Activated CD8-positive, alpha-beta T cell treated with anti-CD3 and anti-CD28 coated beads for 36 hours (primary cell): ENCODE measurements around the gene FAM161B. TPM values are rescaled to one million over a fixed set of nuclear protein-coding genes. Genes with fewer than 3 reads are reported as not detected.

ENCODE experiments used
- ATAC-seq: fragments of 200-7000 bp; cut with Tn5 transposase; one replicate; pipeline ENCODE4 v1.10.0; 2021; ENCODE audit warnings: mild to moderate bottlenecking, moderate library complexity
- CTCF ChIA-PET: fragments of 350-600 bp; sonication (Branson Sonifier 250); formaldehyde crosslinking; loops from one replicate; lab custom pipeline; 2021; ENCODE audit warnings: antibody characterized with exemption; lab: Charles Lee
- POLR2A ChIA-PET: fragments of 350-600 bp; sonication (Branson Sonifier 250); formaldehyde crosslinking; loops from one replicate; lab custom pipeline; 2021; ENCODE audit warnings: antibody characterized with exemption; lab: Charles Lee
- DNase-seq: peaks from one replicate; pipeline ENCODE4 v3.0.0-alpha.2; 2020
- H3K27ac Mint-ChIP-seq: one replicate; pipeline ENCODE4 v1.8.0; 2021; ENCODE audit warnings: mild to moderate bottlenecking, mixed read lengths
- H3K27me3 Mint-ChIP-seq: one replicate; pipeline ENCODE4 v1.8.0; 2021; ENCODE audit warnings: mixed read lengths
- H3K36me3 Mint-ChIP-seq: one replicate; pipeline ENCODE4 v1.8.0; 2021; ENCODE audit warnings: low read depth, mixed read lengths
- H3K4me1 Mint-ChIP-seq: one replicate; pipeline ENCODE4 v1.8.0; 2021; ENCODE audit warnings: low read depth, mixed read lengths
- H3K4me3 Mint-ChIP-seq: one replicate; pipeline ENCODE4 v1.8.0; 2021; ENCODE audit warnings: mild to moderate bottlenecking, moderate library complexity, mixed read lengths
- H3K9me3 Mint-ChIP-seq: one replicate; pipeline ENCODE4 v1.8.0; 2021; ENCODE audit warnings: mixed read lengths
- intact Hi-C: fragments of 100-400 bp; cut with micrococcal nuclease; formaldehyde crosslinking; loops from one replicate; pipeline ENCODE4 v1.10.0; 2022
- total RNA-seq, 2 experiments: library from RNA; stranded (reverse); gene quantifications; one replicate each; pipeline ENCODE4 v1.2.3, GENCODE V29; 2021
- TF ChIP-seq, protein P1 (sequence below): fragments of 200-600 bp; IDR thresholded peaks from one replicate; pipeline ENCODE4 v1.8.0; 2022; ENCODE audit warnings: antibody characterized with exemption, mild to moderate bottlenecking

Gene FAM161B, protein sequence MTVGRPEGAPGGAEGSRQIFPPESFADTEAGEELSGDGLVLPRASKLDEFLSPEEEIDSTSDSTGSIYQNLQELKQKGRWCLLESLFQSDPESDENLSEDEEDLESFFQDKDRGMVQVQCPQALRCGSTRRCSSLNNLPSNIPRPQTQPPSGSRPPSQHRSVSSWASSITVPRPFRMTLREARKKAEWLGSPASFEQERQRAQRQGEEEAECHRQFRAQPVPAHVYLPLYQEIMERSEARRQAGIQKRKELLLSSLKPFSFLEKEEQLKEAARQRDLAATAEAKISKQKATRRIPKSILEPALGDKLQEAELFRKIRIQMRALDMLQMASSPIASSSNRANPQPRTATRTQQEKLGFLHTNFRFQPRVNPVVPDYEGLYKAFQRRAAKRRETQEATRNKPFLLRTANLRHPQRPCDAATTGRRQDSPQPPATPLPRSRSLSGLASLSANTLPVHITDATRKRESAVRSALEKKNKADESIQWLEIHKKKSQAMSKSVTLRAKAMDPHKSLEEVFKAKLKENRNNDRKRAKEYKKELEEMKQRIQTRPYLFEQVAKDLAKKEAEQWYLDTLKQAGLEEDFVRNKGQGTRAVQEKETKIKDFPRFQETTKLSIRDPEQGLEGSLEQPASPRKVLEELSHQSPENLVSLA
- total RNA-seq, result 1 to 10 TPM; 1.0 to 1.3 TPM

DNA sequence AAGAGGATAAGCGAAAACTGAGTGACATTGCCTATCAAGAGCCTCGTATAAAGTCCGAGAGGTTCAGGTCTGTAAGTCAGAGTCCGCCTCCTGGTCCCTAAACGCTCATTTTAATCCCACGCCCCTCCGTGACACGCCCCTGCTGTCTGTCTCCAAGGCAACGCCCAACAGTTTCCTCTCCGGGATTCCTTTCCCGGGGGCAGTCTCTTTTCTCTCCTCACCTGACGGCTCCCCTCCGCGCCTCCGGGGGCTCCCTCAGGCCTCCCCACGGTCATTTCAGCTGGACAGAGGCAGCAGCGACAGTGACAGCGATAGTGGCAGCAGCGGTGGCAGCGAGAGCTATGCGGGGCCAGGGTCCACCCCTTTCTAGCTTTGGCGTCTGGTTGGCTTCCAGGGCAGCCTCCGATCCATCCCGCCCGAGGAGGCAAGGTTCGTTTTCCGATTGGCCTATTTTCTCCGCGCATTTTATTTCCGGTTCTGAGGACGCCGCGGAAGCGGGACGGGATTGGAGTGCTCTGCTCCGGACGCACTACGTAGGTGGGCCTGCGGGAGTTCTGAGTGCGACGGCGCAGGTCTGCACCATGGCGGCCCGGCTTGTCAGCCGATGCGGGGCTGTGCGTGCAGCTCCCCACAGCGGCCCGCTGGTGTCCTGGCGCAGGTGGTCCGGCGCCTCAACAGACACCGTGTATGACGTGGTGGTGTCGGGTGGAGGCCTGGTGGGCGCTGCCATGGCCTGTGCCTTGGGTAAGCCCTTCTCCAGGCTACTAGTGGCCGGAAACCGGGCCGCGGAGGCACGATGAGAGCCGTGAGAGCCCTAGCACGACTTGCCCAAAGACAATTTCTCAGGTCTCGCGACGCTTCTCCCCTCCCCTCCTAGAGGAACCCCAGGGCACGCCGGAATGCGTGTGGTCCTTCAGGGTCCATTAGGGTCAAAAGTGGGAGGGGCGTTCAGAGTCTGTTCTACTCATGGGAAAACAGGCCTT is at the start of gene FAM161B, which contains the start of gene COQ6:
Gene FAM161B (minus strand): TSS at position 343 of the 983 bp plus-strand sequence. CDS start 68 bp downstream, at position 275.
Gene COQ6 (plus strand): TSS at position 551 of the 983 bp plus-strand sequence. CDS start 31 bp downstream, at position 582.
- intact Hi-C loops, result no loop called here
- ChIA-PET POLR2A (interaction anchor here (0.8 to 1.3 kb wide), 3 partner anchors 11 to 98 kb away, joined by 3 to 4 read pairs (median 3); no protein-coding TSS in a partner anchor), CTCF (no interaction called here)
- ATAC-seq (peak; percentile 93), DNase-seq (peak; percentile 96)
- peaks cover 11% of the 10 kb centered on the region for H3K36me3 Mint-ChIP-seq
- H3K27me3 Mint-ChIP-seq, result no peaks in the 10 kb centered on the region
- H3K4me3 Mint-ChIP-seq, result peak within 1 kb of the TSS; percentile 92
- no peaks in the 10 kb centered on the region for H3K9me3 Mint-ChIP-seq
- H3K27ac Mint-ChIP-seq, result peak within 1 kb of the TSS; percentile 87
- peaks cover 12% of the 10 kb centered on the region for H3K4me1 Mint-ChIP-seq
- TF ChIP-seq, protein P1, sequence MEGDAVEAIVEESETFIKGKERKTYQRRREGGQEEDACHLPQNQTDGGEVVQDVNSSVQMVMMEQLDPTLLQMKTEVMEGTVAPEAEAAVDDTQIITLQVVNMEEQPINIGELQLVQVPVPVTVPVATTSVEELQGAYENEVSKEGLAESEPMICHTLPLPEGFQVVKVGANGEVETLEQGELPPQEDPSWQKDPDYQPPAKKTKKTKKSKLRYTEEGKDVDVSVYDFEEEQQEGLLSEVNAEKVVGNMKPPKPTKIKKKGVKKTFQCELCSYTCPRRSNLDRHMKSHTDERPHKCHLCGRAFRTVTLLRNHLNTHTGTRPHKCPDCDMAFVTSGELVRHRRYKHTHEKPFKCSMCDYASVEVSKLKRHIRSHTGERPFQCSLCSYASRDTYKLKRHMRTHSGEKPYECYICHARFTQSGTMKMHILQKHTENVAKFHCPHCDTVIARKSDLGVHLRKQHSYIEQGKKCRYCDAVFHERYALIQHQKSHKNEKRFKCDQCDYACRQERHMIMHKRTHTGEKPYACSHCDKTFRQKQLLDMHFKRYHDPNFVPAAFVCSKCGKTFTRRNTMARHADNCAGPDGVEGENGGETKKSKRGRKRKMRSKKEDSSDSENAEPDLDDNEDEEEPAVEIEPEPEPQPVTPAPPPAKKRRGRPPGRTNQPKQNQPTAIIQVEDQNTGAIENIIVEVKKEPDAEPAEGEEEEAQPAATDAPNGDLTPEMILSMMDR, result no peak

- TF ChIP-seq, protein P1, result no peak
- H3K36me3 Mint-ChIP-seq, result peaks cover 3% of the 10 kb centered on the region
- intact Hi-C loops, result no loop called here
- ChIA-PET CTCF (interaction anchor here (1.2 kb wide), 1 partner anchor 42 kb away, joined by 3 read pairs; no protein-coding TSS in a partner anchor), POLR2A (interaction anchor here (0.6 to 1.1 kb wide), 2 partner anchors 19 to 93 kb away, joined by 3 to 5 read pairs; no protein-coding TSS in a partner anchor)
- DNase-seq (no peak), ATAC-seq (no peak)
- no peaks in the 10 kb centered on the region for H3K4me1 Mint-ChIP-seq
- no peak overlapping the region for H3K27ac Mint-ChIP-seq
- H3K4me3 Mint-ChIP-seq, result no peak overlapping the region
- H3K27me3 Mint-ChIP-seq, result no peaks in the 10 kb centered on the region
- H3K9me3 Mint-ChIP-seq, result no peaks in the 10 kb centered on the region
Observed at GRCh38 chr14:73998726-73999125, 48.8 kb upstream of the FAM161B start.

DNA sequence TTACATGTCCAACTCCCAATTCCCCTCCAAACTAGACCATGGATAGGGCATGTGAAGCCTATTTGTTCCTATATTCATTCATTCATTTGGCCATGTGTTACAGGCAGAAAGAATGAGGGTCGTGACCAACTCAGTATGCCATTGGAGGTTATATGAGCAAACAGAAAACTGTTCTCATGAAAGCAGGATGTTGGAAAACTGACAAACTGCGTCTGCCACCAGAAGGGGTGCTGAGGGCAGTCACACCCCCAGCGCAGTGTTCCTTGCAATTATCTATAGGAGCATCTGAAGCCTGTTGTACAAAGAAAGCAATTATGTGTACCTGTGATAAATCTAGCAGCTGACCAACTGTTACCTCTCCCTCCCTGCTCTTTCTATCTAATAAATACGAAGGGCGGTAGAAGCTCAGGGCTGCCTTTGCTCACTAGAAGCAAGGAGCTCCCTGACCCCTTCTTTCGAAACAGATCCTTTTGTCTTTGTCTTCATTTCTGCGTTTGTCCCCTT is 48.1 kb upstream of the FAM161B start:
- Mint-ChIP-seq H3K4me1 (no peaks in the 10 kb centered on the region), H3K36me3 (peaks cover 3% of the 10 kb centered on the region), H3K27me3 (no peaks in the 10 kb centered on the region), H3K4me3 (no peak overlapping the region), H3K27ac (no peak overlapping the region), H3K9me3 (no peaks in the 10 kb centered on the region)
- DNase-seq (no peak), ATAC-seq (no peak)
- TF ChIP-seq, protein P1, result no peak
- ChIA-PET CTCF (interaction anchor here (1.2 kb wide), 1 partner anchor 43 kb away, joined by 3 read pairs; no protein-coding TSS in a partner anchor), POLR2A (interaction anchor here (0.6 to 1.1 kb wide), 2 partner anchors 20 to 92 kb away, joined by 3 to 5 read pairs; no protein-coding TSS in a partner anchor)
- intact Hi-C loops, result no loop called here

GRCh38 chr14:73997108-73997943 is 47.4 kb upstream of the FAM161B start:
- CTCF ChIA-PET, result no interaction called here
- no peaks in the 10 kb centered on the region for H3K27me3 Mint-ChIP-seq
- H3K36me3 Mint-ChIP-seq, result peaks cover 3% of the 10 kb centered on the region
- intact Hi-C loops, result no loop called here
- H3K9me3 Mint-ChIP-seq, result no peaks in the 10 kb centered on the region
- DNase-seq (no peak), ATAC-seq (no peak)
- TF ChIP-seq, protein P1, result no peak
- no peak overlapping the region for H3K27ac Mint-ChIP-seq
- POLR2A ChIA-PET, result interaction anchor here (1.1 kb wide), 1 partner anchor 21 kb away, joined by 3 read pairs; no protein-coding TSS in a partner anchor
- no peaks in the 10 kb centered on the region for H3K4me1 Mint-ChIP-seq
- H3K4me3 Mint-ChIP-seq, result no peak overlapping the region
